Heart left ventricle (tissue), 13 donors: ENCODE data around the gene MICALL2.

Experiments used
- POLR2A ChIP-seq, 2 donors: fragments of 450-650 bp; IDR thresholded peaks; one replicate each; pipeline ENCODE4 v1.6.1; 2017; ENCODE audit warnings: antibody characterized with exemption in 2 of 2, mild to moderate bottlenecking in 2 of 2, moderate library complexity in 2 of 2
- TF ChIP-seq, protein P1 (sequence below), 12 donors: fragments of 200-600 bp; sonication (generic) in 4 of 12; IDR thresholded peaks; one replicate each; pipeline versions ENCODE4 v1.5.0 to v1.8.0; 2018 to 2022; ENCODE audit warnings: antibody characterized with exemption in 12 of 12, mild to moderate bottlenecking in 5 of 12
- donor health status: ischemic (EF 13 %, LVEDD 7.1; RV severe dilation, severe dysfunction).
- donor health status: DM: no; HTN: yes; CAD: no.
- donor health status: DM: no; HTN: no; CAD: no.
- donor health status: ischemic (EF 25% LVEDD 6.9; RV normal size, moderate dysfunction).
- donor health status: ischemic (EF 25% LVEDD 5.7; RV mildly dilated, moderate dysfunction).
- donor health status: ischemic (EF 35%, LVEDD 5.7; RV mildly dilated, moderate dysfunction).
- donor health status: nonischemic (EF 11% LVEDD 7.7; RV severe dilation, severe dysfunction).
- donor health status: DM: yes; HTN: yes; CAD: no.
- donor health status: PGD.
- donor health status: ischemic (EF 29% LVEDD 5.4; RV normal size, mild dysfunction).
- donor health status: nonischemic (EF 23%, LVEDD 6.1; RV moderate dilation, normal function).

DNA sequence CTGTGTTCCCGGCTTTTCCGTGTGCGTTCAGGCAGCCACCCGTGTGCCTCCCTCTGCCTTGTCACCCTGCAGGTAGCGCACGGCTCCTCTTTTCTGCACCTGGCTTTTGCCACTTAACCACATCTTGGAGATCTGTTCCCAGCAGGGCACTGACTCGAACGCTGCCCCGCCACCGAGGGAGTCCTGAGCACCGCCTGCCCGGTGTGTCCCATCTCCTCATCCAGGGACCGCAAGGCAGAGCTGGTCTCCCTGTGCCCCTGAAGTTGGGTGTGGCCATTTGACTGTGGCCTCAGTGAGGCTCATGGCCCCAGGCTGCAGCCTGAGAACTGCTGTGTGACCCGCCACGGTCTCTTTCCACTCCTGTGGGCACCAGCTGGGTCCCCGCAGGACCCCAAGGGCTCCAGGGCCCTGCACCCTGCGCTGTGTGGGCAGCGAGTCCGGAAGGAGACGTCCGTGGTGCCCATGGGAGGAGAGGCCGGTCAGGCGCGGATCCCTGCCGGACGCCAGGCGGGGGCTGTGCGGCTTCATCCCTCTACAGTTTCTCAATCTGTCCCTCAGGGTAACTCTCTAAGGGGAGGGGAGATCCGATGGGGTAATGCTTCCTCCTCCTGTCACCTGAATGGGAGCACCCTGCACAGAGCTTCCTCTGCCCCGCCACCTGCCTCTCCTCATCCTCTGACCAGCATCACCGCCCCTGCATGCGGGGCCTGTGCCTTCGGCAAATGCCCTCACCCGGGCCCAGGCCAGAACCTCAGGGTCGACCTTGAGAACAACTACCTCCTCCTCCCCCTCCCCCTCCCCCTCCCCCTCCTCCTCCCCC, 46.7 kb upstream of the MICALL2 start:
- TF ChIP-seq, protein P1, sequence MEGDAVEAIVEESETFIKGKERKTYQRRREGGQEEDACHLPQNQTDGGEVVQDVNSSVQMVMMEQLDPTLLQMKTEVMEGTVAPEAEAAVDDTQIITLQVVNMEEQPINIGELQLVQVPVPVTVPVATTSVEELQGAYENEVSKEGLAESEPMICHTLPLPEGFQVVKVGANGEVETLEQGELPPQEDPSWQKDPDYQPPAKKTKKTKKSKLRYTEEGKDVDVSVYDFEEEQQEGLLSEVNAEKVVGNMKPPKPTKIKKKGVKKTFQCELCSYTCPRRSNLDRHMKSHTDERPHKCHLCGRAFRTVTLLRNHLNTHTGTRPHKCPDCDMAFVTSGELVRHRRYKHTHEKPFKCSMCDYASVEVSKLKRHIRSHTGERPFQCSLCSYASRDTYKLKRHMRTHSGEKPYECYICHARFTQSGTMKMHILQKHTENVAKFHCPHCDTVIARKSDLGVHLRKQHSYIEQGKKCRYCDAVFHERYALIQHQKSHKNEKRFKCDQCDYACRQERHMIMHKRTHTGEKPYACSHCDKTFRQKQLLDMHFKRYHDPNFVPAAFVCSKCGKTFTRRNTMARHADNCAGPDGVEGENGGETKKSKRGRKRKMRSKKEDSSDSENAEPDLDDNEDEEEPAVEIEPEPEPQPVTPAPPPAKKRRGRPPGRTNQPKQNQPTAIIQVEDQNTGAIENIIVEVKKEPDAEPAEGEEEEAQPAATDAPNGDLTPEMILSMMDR (IDR thresholded peaks at IDR 0.05): no peak
- TF ChIP-seq POLR2A (IDR thresholded peaks at IDR 0.05): no peak
